ENCODE data around the gene TADA1. TPM values are rescaled to one million over a fixed set of nuclear protein-coding genes. Genes with fewer than 3 reads are reported as not detected.

Gene TADA1
- total RNA-seq, 2 experiments from 2014 or later = 12.9 to 13.6 TPM

DNA sequence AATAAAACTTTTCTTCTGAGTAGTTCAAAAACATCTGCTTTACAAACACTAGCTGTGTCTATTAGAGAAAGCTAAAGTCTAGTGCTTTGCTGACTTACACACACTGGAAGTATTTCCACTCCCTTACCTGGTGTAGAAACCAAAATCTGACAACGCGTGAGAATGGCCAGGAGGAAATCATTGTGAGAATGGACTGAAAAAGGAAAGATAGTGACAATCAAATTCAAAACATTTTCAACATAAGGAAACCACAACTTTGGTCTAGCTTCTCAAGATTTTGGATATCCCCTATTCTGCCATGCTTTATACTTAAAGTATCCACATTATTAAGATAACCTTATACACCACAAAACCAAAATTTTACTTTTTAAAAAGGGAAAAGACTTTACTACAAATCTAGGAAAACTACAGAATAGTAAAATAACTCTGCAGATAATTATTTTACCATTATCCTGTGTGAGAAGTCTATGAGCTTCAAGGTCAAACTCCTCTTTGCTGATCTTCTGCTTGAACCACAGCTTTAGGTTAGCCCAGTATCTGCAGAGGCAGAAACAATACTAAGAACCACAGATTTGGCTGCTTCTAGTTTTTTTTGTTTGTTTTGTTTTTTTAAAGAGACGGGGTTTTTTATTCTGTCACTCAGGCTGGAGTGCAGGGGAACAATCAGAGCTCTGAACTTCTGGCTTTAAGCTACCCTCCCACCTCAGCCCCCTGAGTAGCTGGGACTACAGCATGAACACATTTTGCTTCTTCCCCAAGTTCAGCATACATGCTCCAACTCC, 6.6 kb downstream of the TADA1 start:
- H3K27me3 Mint-ChIP-seq (ENCODE audit: low read depth) = no peaks in the 10 kb centered on the region
- no peak overlapping the region for H3K27ac Mint-ChIP-seq
- no peak for ATAC-seq
- peaks cover 45% of the 10 kb centered on the region for H3K4me1 Mint-ChIP-seq (ENCODE audit: low read depth)
- H3K36me3 Mint-ChIP-seq (ENCODE audit: low read depth) = peaks cover 28% of the 10 kb centered on the region
- H3K4me3 Mint-ChIP-seq = no peak overlapping the region
- no peaks in the 10 kb centered on the region for H3K9me3 Mint-ChIP-seq (ENCODE audit: insufficient read depth)
- no peak for DNase-seq
- ChIA-PET CTCF (interaction anchor here (0.8 to 1.9 kb wide), 4 partner anchors 14 to 189 kb away, joined by 3 to 12 read pairs (median 4); no protein-coding TSS in a partner anchor), POLR2A (interaction anchor here (0.6 to 1.0 kb wide), 3 partner anchors 11 to 47 kb away, joined by 3 to 5 read pairs (median 4); no protein-coding TSS in a partner anchor)

DNA sequence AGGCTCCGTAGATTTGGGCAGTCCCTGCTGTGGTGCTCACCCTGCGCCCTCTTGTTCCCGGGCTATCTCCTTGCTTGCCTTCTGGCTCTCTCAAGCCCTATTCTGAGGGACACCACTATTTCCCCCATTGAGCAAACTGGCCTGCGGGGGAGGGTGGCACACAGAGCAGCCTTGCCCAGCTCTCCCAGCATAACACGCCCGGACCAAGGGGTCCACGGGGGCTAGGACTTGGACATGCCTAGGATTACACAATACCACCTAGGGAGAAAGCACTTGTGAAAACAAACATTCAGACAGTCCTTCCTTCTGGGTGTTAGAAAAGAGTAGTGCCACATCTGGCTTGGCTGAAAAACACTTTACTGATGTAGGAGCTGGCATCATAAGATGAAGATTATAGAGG, 7.4 kb downstream of the TADA1 start:
- Mint-ChIP-seq H3K36me3 (ENCODE audit: low read depth) (peaks cover 34% of the 10 kb centered on the region), H3K9me3 (ENCODE audit: insufficient read depth) (no peaks in the 10 kb centered on the region), H3K27me3 (ENCODE audit: low read depth) (no peaks in the 10 kb centered on the region), H3K4me1 (ENCODE audit: low read depth) (peaks cover 41% of the 10 kb centered on the region), H3K27ac (peak overlapping the region; percentile 35), H3K4me3 (no peak overlapping the region)
- CTCF ChIA-PET = interaction anchor here (1.2 to 1.9 kb wide), 3 partner anchors 15 to 190 kb away, joined by 3 to 12 read pairs (median 5); no protein-coding TSS in a partner anchor
- DNase-seq = no peak
- POLR2A ChIA-PET = interaction anchor here (1.0 kb wide), 1 partner anchor 12 kb away, joined by 4 read pairs; no protein-coding TSS in a partner anchor
- ATAC-seq = no peak

DNA sequence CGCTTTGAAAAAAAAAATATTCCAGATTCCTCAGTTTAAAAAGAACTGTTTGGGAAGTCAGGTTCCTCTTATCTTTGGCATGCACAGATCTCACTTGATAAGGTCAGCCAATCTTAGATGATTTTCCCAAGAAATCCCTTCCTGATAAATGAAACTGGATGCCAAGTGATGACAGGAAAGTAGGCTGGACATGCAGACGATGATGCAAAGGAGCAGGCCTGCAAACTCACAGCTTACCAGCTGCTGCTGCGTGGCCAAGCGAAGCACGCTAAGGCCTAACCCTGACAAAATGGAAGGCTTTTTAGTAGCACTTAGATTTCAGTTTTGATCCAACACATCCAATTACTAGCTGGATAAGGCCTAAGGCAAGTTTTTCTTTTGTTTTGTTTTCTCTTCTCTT, 10.1 kb downstream of the TADA1 start:
- CTCF ChIA-PET = interaction anchor here (1.9 kb wide), 1 partner anchor 15 kb away, joined by 5 read pairs; no protein-coding TSS in a partner anchor

DNA sequence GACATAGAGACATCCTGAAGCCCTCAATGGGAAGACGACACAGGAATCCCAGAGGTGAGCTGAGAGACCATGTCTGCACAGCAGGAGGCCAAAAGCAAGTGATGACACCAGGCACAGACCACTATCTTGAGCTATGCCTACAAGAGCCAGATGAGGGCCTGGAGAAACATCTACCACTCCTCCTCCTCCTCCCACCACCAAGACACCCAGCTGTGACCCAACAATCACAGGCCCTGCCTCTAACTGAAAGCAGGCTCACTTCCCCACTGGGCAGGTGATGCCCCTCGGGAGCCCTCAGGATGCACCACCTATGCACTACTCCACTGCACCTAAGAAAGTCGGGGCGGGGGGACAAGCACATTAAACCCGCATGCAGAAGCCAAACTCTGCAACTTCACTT, 16.5 kb downstream of the TADA1 start:
- H3K9me3 Mint-ChIP-seq (ENCODE audit: insufficient read depth) = no peaks in the 10 kb centered on the region
- no peak for ATAC-seq
- DNase-seq = no peak
- no peak overlapping the region for H3K4me3 Mint-ChIP-seq
- H3K36me3 Mint-ChIP-seq (ENCODE audit: low read depth) = peaks cover 56% of the 10 kb centered on the region
- POLR2A ChIA-PET = no interaction called here
- H3K4me1 Mint-ChIP-seq (ENCODE audit: low read depth) = no peaks in the 10 kb centered on the region
- CTCF ChIA-PET = interaction anchor here (0.5 kb wide), 1 partner anchor 49 kb away, joined by 3 read pairs; no protein-coding TSS in a partner anchor
- H3K27me3 Mint-ChIP-seq (ENCODE audit: low read depth) = no peaks in the 10 kb centered on the region
- no peak overlapping the region for H3K27ac Mint-ChIP-seq

More for the DNA sequence above, 10.1 kb downstream of the TADA1 start:
- no peak overlapping the region for H3K4me3 Mint-ChIP-seq
- H3K9me3 Mint-ChIP-seq (ENCODE audit: insufficient read depth) = no peaks in the 10 kb centered on the region
- no peak overlapping the region for H3K27ac Mint-ChIP-seq
- peaks cover 22% of the 10 kb centered on the region for H3K4me1 Mint-ChIP-seq (ENCODE audit: low read depth)
- DNase-seq (no peak), ATAC-seq (no peak)
- H3K27me3 Mint-ChIP-seq (ENCODE audit: low read depth) = no peaks in the 10 kb centered on the region
- POLR2A ChIA-PET = no interaction called here
- peaks cover 42% of the 10 kb centered on the region for H3K36me3 Mint-ChIP-seq (ENCODE audit: low read depth)

DNA sequence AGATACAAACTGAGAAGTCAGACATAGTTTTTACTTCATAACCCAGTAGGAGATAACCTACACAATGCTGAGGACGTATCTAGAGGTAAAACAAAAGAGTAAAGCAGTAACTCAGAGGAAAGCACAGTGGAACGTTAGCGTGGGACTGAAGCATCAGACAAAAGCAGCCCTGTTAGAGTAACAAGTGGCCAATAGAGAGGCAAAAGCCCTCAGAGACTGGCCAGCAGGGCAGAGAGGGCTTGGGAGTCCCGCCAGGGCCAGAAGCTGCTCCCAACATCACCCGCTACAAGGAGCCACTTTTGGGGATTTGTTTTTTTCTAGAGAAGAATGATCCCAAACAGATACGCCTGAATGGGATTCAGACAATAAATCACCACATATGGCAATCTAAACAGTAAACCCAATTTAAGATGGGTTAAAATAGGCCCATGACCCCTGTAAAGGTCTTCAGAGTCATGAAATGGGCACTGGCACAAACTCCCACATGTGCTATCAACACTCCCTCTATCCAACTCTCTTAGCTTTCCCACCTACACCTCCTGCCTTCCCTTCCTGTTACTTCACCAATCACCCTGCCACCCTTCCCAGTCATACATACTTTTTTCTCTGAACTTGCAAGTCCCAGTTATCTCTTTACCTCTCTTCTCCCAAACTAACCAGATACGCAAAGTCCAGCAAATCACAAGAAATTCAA, 17.2 kb downstream of the TADA1 start:
- peak overlapping the region; percentile 9 for H3K27ac Mint-ChIP-seq
- peaks cover 57% of the 10 kb centered on the region for H3K36me3 Mint-ChIP-seq (ENCODE audit: low read depth)
- no peak overlapping the region for H3K4me3 Mint-ChIP-seq
- ChIA-PET CTCF (interaction anchor here (1.0 kb wide), 1 partner anchor 52 kb away, joined by 3 read pairs; no protein-coding TSS in a partner anchor), POLR2A (interaction anchor here (0.6 kb wide), 1 partner anchor 10 kb away, joined by 3 read pairs; no protein-coding TSS in a partner anchor)
- no peak for DNase-seq
- no peak for ATAC-seq
- H3K4me1 Mint-ChIP-seq (ENCODE audit: low read depth) = no peaks in the 10 kb centered on the region
- no peaks in the 10 kb centered on the region for H3K27me3 Mint-ChIP-seq (ENCODE audit: low read depth)
- H3K9me3 Mint-ChIP-seq (ENCODE audit: insufficient read depth) = no peaks in the 10 kb centered on the region

DNA sequence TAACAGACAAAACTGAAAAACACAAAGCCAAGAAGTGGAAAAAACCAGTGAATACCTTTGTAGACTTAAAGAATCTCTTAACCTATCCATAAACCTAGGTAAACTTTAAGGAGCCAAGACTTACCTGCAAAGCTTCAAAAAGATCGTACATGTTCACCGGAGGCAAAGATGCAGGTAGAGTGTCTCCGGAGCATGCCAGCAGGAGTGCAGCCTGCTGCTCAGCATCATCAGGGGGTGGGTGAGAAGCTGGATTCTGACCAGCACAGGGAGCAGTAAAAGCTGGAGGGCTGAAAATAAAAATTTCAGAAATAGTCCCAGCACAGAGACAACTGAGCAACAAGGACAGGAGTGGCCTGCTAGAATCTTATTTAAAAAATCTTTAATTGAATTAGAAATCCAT, 18.1 kb downstream of the TADA1 start:
- DNase-seq = no peak
- Mint-ChIP-seq H3K4me1 (ENCODE audit: low read depth) (no peaks in the 10 kb centered on the region), H3K36me3 (ENCODE audit: low read depth) (peaks cover 60% of the 10 kb centered on the region), H3K27me3 (ENCODE audit: low read depth) (no peaks in the 10 kb centered on the region), H3K27ac (peak overlapping the region; percentile 53), H3K4me3 (no peak overlapping the region), H3K9me3 (ENCODE audit: insufficient read depth) (no peaks in the 10 kb centered on the region)
- ATAC-seq = no peak
- ChIA-PET POLR2A (interaction anchor here (0.6 kb wide), 1 partner anchor 11 kb away, joined by 3 read pairs; no protein-coding TSS in a partner anchor), CTCF (interaction anchor here (1.0 kb wide), 1 partner anchor 53 kb away, joined by 3 read pairs; no protein-coding TSS in a partner anchor)

DNA sequence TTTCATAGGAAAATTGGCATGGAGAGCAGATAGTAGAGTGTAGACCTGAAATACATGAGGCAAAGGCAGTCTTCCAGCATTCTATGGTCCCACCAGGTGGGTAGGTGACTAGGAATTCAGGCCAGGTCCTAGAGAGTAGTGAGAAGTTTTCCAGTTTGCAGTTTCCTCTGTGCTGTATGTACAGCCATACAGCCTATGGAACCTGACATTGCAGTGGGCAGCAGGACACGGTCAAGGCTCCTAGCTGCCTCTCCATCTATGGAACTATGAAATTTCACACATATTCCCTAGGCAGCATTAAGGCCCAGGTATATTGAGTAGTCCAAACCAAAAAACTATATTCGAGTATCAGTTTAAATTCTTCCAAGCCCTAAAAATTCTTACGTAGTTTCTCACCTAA, 20.5 kb downstream of the TADA1 start:
- Mint-ChIP-seq H3K36me3 (ENCODE audit: low read depth) (peaks cover 63% of the 10 kb centered on the region), H3K27ac (no peak overlapping the region), H3K9me3 (ENCODE audit: insufficient read depth) (no peaks in the 10 kb centered on the region), H3K4me3 (no peak overlapping the region), H3K27me3 (ENCODE audit: low read depth) (no peaks in the 10 kb centered on the region), H3K4me1 (ENCODE audit: low read depth) (peaks cover 4% of the 10 kb centered on the region)
- POLR2A ChIA-PET = interaction anchor here (0.9 kb wide), 1 partner anchor 14 kb away, joined by 4 read pairs; no protein-coding TSS in a partner anchor
- ATAC-seq (no peak), DNase-seq (no peak)
- CTCF ChIA-PET = interaction anchor here (1.0 kb wide), 1 partner anchor 203 kb away, joined by 3 read pairs; no protein-coding TSS in a partner anchor

DNA sequence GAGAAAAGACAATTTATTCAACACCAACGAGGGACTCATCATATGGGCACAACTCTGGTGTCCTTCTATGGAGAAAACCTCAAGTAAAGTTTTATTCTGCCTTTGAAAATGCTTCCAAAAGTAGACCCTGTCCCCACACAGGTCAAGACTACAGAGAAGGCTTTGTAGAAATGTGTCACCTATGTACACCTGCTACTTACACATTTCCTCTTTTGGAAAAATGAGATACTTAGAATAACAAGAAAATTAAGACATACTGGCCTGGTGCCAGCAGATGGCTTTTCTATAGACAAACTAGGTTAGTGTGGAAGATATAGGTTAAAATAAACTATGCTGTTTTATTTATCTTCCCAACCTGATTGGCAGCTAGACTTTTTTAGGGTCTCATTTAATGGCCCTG, 23.1 kb downstream of the TADA1 start:
- POLR2A ChIA-PET = no interaction called here
- ATAC-seq = no peak
- peaks cover 75% of the 10 kb centered on the region for H3K36me3 Mint-ChIP-seq (ENCODE audit: low read depth)

DNA sequence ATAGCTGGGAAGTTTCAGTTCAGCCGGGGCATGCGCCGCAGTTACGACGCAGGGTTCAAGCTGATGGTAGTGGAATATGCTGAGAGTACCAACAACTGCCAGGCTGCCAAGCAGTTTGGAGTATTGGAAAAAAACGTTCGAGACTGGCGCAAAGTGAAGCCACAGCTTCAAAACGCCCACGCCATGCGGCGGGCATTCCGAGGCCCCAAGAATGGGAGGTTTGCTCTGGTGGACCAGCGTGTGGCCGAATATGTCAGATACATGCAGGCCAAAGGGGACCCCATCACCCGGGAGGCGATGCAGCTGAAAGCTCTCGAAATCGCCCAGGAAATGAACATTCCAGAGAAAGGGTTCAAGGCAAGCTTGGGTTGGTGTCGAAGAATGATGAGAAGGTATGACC, 26.9 kb downstream of the TADA1 start:
- peaks cover 83% of the 10 kb centered on the region for H3K36me3 Mint-ChIP-seq (ENCODE audit: low read depth)
- DNase-seq (no peak), ATAC-seq (no peak)
- peaks cover 23% of the 10 kb centered on the region for H3K4me1 Mint-ChIP-seq (ENCODE audit: low read depth)
- H3K27ac Mint-ChIP-seq = no peak overlapping the region
- H3K4me3 Mint-ChIP-seq = no peak overlapping the region
- POLR2A ChIA-PET = no interaction called here
- no peaks in the 10 kb centered on the region for H3K27me3 Mint-ChIP-seq (ENCODE audit: low read depth)
- H3K9me3 Mint-ChIP-seq (ENCODE audit: insufficient read depth) = no peaks in the 10 kb centered on the region
- CTCF ChIA-PET = no interaction called here

More for the DNA sequence above, 23.1 kb downstream of the TADA1 start:
- no peak for DNase-seq
- H3K27me3 Mint-ChIP-seq (ENCODE audit: low read depth) = no peaks in the 10 kb centered on the region
- H3K9me3 Mint-ChIP-seq (ENCODE audit: insufficient read depth) = no peaks in the 10 kb centered on the region
- no peak overlapping the region for H3K27ac Mint-ChIP-seq
- CTCF ChIA-PET = interaction anchor here (1.9 kb wide), 1 partner anchor 15 kb away, joined by 5 read pairs; no protein-coding TSS in a partner anchor
- H3K4me1 Mint-ChIP-seq (ENCODE audit: low read depth) = peaks cover 7% of the 10 kb centered on the region
- H3K4me3 Mint-ChIP-seq = no peak overlapping the region

DNA sequence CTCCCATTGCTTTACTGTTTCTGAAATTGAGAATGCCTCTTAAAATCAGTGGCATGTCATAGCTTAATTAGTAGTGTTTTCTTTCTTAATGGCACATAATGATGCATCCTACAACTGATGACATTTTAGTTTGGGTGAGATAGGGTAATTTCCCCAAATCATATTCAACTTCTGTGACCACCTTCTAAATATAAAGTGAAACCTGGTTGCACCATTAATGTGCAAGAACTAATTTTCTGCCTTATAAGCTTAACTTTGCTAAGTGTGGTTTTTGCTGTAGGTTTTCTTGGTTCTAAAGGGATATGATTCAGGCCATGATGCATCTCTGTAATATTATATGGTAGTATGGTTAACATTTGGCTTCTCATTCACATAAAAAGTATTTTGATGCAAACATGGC, 27.9 kb downstream of the TADA1 start:
- Mint-ChIP-seq H3K27ac (peak overlapping the region; percentile 13), H3K27me3 (ENCODE audit: low read depth) (no peaks in the 10 kb centered on the region), H3K4me3 (no peak overlapping the region), H3K36me3 (ENCODE audit: low read depth) (peaks cover 84% of the 10 kb centered on the region), H3K4me1 (ENCODE audit: low read depth) (peaks cover 30% of the 10 kb centered on the region), H3K9me3 (ENCODE audit: insufficient read depth) (no peaks in the 10 kb centered on the region)
- ATAC-seq (no peak), DNase-seq (no peak)
- ChIA-PET POLR2A (no interaction called here), CTCF (interaction anchor here (1.5 kb wide), 1 partner anchor 28 kb away, joined by 5 read pairs; the partner anchor contains the start of gene TADA1)

DNA sequence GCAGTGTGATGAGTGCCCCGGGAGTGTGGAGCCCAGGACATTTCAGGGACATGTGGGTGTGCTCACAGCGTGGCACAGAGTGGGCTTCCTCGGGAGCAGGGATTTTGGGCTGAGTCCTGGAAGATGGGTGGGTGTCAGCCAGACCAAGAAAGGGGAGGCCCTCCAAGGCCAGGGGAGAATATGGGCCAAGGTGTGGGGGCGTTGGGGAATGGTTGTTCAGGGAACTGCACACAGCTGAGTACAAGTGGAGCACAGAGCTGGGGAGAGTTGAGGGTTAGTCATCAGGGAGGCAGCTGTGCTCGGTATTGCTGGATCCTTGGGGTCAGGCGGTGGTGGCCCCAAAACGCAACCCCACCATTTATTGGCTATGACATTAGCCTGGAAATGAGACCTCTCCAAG, 31.3 kb downstream of the TADA1 start:
- Mint-ChIP-seq H3K27ac (peak overlapping the region; percentile 17), H3K27me3 (ENCODE audit: low read depth) (no peaks in the 10 kb centered on the region), H3K9me3 (ENCODE audit: insufficient read depth) (no peaks in the 10 kb centered on the region), H3K4me3 (no peak overlapping the region), H3K4me1 (ENCODE audit: low read depth) (peaks cover 42% of the 10 kb centered on the region), H3K36me3 (ENCODE audit: low read depth) (peaks cover 73% of the 10 kb centered on the region)
- CTCF ChIA-PET = no interaction called here
- DNase-seq = no peak
- POLR2A ChIA-PET = interaction anchor here (1.6 kb wide), 1 partner anchor 32 kb away, joined by 3 read pairs; the partner anchor contains the start of gene TADA1
- no peak for ATAC-seq
